Tibial artery (tissue), 4 donors: ENCODE measurements around the gene ATN1.

Experiments used
- DNase-seq, 2 donors: peaks; one replicate each; pipeline ENCODE4 v3.0.0-alpha.2; 2019
- H3K27ac ChIP-seq, 2 donors: fragments of 200-600 bp; sonication (generic) in 1 of 2; 1 replicate in 1 of 2; 2 replicates in 1 of 2; pipeline ENCODE4 v1.5.1; 2018 to 2019; ENCODE audit warnings: mild to moderate bottlenecking in 1 of 2
- H3K27me3 ChIP-seq, 2 donors: fragments of 200-600 bp; sonication (generic) in 1 of 2; one replicate each; pipeline versions ENCODE4 v1.5.1 to v1.6.0; 2016 to 2019
- H3K36me3 ChIP-seq, 3 donors: fragments of 200-600 bp; sonication (generic) in 2 of 3; one replicate each; pipeline ENCODE4 v1.5.1; 2016 to 2019; ENCODE audit warnings: mild to moderate bottlenecking in 2 of 3
- H3K4me1 ChIP-seq, 4 donors: fragments of 200-600 bp; sonication (generic) in 2 of 4; 1 replicate in 3 of 4; 2 replicates in 1 of 4; pipeline ENCODE4 v1.5.1; 2016 to 2019
- H3K4me3 ChIP-seq, 2 donors: fragments of 200-600 bp; sonication (generic) in 1 of 2; 1 replicate in 1 of 2; 2 replicates in 1 of 2; pipeline ENCODE4 v1.5.1; 2018 to 2019; ENCODE audit warnings: mild to moderate bottlenecking in 2 of 2
- H3K9me3 ChIP-seq, 3 donors: fragments of 200-600 bp; sonication (generic) in 1 of 3; one replicate each; pipeline ENCODE4 v1.5.1; 2016 to 2019
- intact Hi-C: fragments of 100-400 bp; cut with DNase I; formaldehyde crosslinking; loops from one replicate; pipeline ENCODE4 v1.15.0; 2023; ENCODE audit warnings: low total_unique reads
- TF ChIP-seq, protein P1 (sequence below), 2 experiments: fragments of 200-600 bp in 1 of 2; fragments of 450-650 bp in 1 of 2; IDR thresholded peaks; one replicate each; pipeline ENCODE4 v1.5.1; 2017 to 2019; ENCODE audit warnings: antibody characterized with exemption in 2 of 2, mild to moderate bottlenecking in 1 of 2, moderate library complexity in 1 of 2

ATN1 gene

DNA sequence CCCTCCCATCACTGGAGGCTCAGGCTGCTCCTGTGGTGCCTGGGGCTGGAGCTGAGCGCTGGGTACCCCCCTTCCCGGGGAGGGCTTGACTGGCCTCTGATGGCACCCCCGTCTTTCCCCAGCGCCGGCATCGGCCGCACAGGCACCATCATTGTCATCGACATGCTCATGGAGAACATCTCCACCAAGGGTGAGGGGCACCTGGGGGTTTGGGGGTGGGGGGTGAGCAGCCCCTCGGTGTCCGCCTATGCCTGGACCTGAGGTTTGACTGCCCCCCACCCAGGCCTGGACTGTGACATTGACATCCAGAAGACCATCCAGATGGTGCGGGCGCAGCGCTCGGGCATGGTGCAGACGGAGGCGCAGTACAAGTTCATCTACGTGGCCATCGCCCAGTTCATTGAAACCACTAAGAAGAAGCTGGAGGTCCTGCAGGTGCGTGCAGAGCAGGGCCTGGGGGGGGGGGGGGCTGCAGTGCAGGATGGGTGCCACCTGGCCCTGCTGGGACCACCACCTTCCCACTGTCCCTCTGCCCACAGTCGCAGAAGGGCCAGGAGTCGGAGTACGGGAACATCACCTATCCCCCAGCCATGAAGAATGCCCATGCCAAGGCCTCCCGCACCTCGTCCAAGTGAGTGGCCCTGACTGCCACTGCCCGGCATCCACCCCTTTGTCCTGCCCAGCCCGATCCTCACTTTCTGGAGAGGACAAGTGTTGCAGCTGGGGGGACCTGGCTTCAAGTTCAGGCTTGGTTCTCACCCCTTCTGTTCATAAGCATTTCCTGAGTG lies 32.2 kb downstream of the ATN1 start:
- H3K4me3 ChIP-seq: no peak overlapping the region
- peaks cover 0 to 28% (median 0%) of the 10 kb centered on the region in 3 donors for H3K36me3 ChIP-seq
- intact Hi-C loops: no loop called here
- H3K27ac ChIP-seq: no peak overlapping the region
- peak in 1 of 2 donors; percentile 65 for DNase-seq
- H3K4me1 ChIP-seq: peaks cover 0 to 29% (median 14%) of the 10 kb centered on the region in 4 donors
- TF ChIP-seq, protein P1, sequence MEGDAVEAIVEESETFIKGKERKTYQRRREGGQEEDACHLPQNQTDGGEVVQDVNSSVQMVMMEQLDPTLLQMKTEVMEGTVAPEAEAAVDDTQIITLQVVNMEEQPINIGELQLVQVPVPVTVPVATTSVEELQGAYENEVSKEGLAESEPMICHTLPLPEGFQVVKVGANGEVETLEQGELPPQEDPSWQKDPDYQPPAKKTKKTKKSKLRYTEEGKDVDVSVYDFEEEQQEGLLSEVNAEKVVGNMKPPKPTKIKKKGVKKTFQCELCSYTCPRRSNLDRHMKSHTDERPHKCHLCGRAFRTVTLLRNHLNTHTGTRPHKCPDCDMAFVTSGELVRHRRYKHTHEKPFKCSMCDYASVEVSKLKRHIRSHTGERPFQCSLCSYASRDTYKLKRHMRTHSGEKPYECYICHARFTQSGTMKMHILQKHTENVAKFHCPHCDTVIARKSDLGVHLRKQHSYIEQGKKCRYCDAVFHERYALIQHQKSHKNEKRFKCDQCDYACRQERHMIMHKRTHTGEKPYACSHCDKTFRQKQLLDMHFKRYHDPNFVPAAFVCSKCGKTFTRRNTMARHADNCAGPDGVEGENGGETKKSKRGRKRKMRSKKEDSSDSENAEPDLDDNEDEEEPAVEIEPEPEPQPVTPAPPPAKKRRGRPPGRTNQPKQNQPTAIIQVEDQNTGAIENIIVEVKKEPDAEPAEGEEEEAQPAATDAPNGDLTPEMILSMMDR (IDR thresholded peaks at IDR 0.05): no peak
- no peaks in the 10 kb centered on the region for H3K9me3 ChIP-seq
- H3K27me3 ChIP-seq: no peaks in the 10 kb centered on the region

DNA sequence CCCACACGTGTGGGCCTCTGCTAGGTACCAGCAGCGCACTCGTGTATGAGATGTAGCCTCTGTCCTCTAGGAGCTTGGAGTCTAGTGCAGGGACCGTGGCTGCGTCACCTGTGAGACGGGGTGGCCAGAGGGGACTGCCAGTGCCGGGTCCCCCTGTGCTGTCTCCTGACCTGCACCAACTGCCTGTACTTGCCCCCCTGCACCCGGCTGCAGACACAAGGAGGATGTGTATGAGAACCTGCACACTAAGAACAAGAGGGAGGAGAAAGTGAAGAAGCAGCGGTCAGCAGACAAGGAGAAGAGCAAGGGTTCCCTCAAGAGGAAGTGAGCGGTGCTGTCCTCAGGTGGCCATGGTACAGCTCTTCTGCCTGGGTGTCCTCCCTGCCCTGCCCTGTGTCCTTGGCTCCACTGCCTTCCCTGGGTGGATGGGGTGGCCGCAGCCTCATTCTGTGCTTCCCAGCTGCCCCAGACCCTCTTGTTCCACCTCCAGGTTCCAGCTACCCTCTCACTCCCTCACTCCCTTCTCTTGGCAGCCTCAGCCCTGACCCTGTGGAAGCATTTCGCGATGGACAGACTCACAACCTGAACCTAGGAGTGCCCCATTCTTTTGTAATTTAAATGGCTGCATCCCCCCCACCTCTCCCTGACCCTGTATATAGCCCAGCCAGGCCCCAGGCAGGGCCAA lies 33.0 kb downstream of the ATN1 start:
- H3K27ac ChIP-seq: peak overlapping the region; percentile 50 to 66
- H3K4me3 ChIP-seq: peak overlapping the region in 1 of 2 donors; percentile 28
- H3K9me3 ChIP-seq: no peaks in the 10 kb centered on the region
- TF ChIP-seq, protein P1 (IDR thresholded peaks at IDR 0.05): no peak
- no peaks in the 10 kb centered on the region for H3K27me3 ChIP-seq
- peak in 1 of 2 donors; percentile 65 for DNase-seq
- peaks cover 5 to 28% (median 7%) of the 10 kb centered on the region in 3 donors for H3K36me3 ChIP-seq
- intact Hi-C loops: no loop called here
- H3K4me1 ChIP-seq: peaks cover 0 to 34% (median 14%) of the 10 kb centered on the region in 4 donors

DNA sequence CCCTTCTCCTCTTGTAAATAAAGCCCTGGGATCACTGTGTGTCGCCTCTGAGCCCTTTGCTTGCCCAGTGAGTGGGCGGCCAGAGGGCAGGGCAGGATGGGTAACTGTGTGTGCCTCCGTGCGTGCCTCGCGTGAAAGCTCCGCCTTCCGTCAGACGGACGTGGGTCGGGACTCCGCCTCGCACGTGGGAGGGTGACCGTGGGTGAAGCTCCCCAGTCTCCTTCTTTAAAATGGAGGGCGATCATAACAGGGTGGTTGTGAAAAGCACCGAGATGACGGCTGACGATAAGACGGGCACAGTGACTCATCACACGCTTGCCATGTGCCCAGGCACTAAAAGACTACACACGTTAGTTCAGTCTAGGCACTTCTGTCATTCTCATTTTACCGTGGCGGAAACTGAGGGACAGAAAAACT lies 33.5 kb downstream of the ATN1 start:
- peak overlapping the region in 1 of 2 donors; percentile 28 for H3K4me3 ChIP-seq
- peak; percentile 56 to 84 for DNase-seq
- intact Hi-C loops: no loop called here
- H3K27ac ChIP-seq: peak overlapping the region; percentile 50 to 66
- no peaks in the 10 kb centered on the region for H3K9me3 ChIP-seq
- peaks cover 9 to 29% (median 12%) of the 10 kb centered on the region in 3 donors for H3K36me3 ChIP-seq
- TF ChIP-seq, protein P1 (IDR thresholded peaks at IDR 0.05): no peak
- H3K4me1 ChIP-seq: peaks cover 0 to 34% (median 14%) of the 10 kb centered on the region in 4 donors
- H3K27me3 ChIP-seq: no peaks in the 10 kb centered on the region

DNA sequence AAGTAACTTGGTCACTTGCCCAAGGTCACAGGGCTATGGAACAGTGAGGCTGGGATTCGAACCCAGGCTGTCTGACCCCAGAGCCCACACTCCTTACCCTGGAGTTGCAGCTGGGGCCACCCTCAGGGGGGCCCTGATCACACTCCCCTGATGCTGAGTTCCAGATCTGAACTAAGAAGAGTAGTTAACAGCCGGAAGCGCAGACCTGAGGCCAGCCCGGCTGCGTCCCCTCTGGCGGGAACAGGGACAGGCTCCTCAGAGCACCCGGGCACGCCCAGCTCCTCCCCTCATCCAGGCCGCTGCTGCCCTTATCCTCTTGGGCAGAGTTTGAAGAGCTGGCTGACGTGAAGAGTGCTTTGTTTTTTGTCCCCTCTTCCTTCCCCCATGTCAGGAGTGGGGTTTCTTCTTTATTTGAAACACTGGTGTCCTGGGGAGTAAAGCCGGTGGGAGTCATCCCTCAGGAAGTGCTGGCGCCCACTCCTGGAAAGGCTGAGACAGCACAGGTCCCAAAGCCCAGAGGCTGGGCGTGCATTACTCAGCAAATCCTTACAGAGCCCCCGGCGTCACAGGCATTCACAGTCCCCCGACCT lies 34.0 kb downstream of the ATN1 start:
- peaks cover 0 to 34% (median 14%) of the 10 kb centered on the region in 4 donors for H3K4me1 ChIP-seq
- intact Hi-C loops: no loop called here
- H3K27ac ChIP-seq: peak overlapping the region; percentile 50 to 66
- no peaks in the 10 kb centered on the region for H3K9me3 ChIP-seq
- H3K4me3 ChIP-seq: peak overlapping the region in 1 of 2 donors; percentile 28
- H3K27me3 ChIP-seq: no peaks in the 10 kb centered on the region
- TF ChIP-seq, protein P1 (IDR thresholded peaks at IDR 0.05): peak in 1 of 2 experiments; percentile 19
- peak; percentile 57 to 78 for DNase-seq
- H3K36me3 ChIP-seq: peaks cover 14 to 34% (median 17%) of the 10 kb centered on the region in 3 donors

DNA sequence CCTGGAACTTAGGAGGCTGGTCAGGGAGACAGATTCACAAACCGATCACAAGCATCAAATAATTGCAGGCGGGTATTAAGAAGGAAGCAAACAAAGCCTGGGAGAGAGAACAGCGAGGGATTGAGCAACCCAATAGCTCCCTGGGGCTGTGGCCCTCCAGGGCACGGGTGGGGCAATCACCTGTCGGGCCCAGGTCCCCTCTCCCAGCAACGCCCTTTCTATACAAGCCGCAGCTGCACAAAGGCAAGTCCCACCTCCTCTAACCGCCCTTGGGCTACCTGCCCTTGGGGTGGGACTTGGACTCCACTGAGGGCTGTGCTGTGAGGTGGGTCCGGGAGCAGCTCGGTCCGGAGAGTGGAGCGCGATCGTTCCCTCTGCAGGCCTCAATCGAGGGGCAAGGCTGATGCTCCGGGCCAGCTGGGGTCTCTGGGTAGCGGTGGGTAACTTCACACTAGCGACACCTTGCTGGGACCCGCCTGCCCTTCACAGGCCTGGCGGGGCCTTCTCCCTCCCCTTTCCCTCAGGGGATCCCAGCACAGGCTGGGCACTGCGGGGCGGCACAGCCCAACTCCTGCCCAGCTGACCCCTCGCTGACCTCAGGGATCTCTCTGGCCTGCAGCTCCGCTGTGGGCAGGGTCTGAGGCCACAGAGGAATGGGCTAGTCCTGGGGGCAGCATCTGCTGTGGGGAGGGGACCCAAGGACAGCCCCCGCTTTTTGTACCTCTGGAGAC lies 34.7 kb downstream of the ATN1 start:
- no peaks in the 10 kb centered on the region for H3K9me3 ChIP-seq
- H3K4me1 ChIP-seq: peaks cover 0 to 34% (median 14%) of the 10 kb centered on the region in 4 donors
- no peak overlapping the region for H3K4me3 ChIP-seq
- peak overlapping the region; percentile 50 to 66 for H3K27ac ChIP-seq
- no peaks in the 10 kb centered on the region for H3K27me3 ChIP-seq
- H3K36me3 ChIP-seq: peaks cover 21 to 39% (median 24%) of the 10 kb centered on the region in 3 donors
- TF ChIP-seq, protein P1 (IDR thresholded peaks at IDR 0.05): no peak
- DNase-seq: peak in 1 of 2 donors; percentile 66
- intact Hi-C loops: no loop called here
